Right atrium auricular region (tissue), 2 donors: ENCODE data around the gene CD1C. TPM values are rescaled to one million over a fixed set of nuclear protein-coding genes. Genes with fewer than 3 reads are reported as not detected.

Source experiments
- DNase-seq: peaks from one replicate; pipeline ENCODE4 v3.0.0-alpha.2; 2019; ENCODE audit warnings: low spot score
- H3K27ac ChIP-seq, 2 donors: fragments of 200-600 bp; sonication (generic); 1 replicate in 1 of 2; 2 replicates in 1 of 2; pipeline ENCODE4 v1.5.1; 2016 to 2019
- H3K27me3 ChIP-seq, 2 donors: fragments of 200-600 bp; sonication (generic); one replicate each; pipeline versions ENCODE4 v1.5.1 to v1.6.0; 2017 to 2019
- H3K36me3 ChIP-seq: fragments of 200-600 bp; sonication (generic); one replicate; pipeline ENCODE4 v1.5.1; 2016
- H3K4me1 ChIP-seq, 2 donors: fragments of 200-600 bp; sonication (generic); one replicate each; pipeline versions ENCODE4 v1.5.1 to v1.6.0; 2017 to 2019
- H3K4me3 ChIP-seq, 2 donors: fragments of 200-600 bp; sonication (generic); 1 replicate in 1 of 2; 2 replicates in 1 of 2; pipeline ENCODE4 v1.5.1; 2017 to 2019; ENCODE audit warnings: mild to moderate bottlenecking in 1 of 2, moderate library complexity in 1 of 2
- H3K9me3 ChIP-seq, 2 donors: fragments of 200-600 bp; sonication (generic); one replicate each; pipeline ENCODE4 v1.5.1; 2019
- CTCF ChIP-seq, 2 donors: fragments of 200-600 bp; sonication (generic); IDR thresholded peaks; one replicate each; pipeline ENCODE4 v1.5.1; 2019; ENCODE audit warnings: antibody characterized with exemption in 2 of 2
- total RNA-seq, 2 donors: library from RNA; depleted of rRNA; stranded (reverse); fragments of >200 nt; gene quantifications; one replicate each; pipeline ENCODE4 v1.1.0, GENCODE V29; 2016

Gene CD1C
- under 1 TPM; 0.31 to 0.44 TPM for total RNA-seq

- Histone ChIP-seq H3K9me3 (no peaks in the 10 kb centered on the region), H3K4me1 (no peaks in the 10 kb centered on the region), H3K27ac (no peak within 1 kb of the TSS), H3K27me3 (no peaks in the 10 kb centered on the region), H3K36me3 (no peaks in the 10 kb centered on the region), H3K4me3 (no peak within 1 kb of the TSS)
- no peak for DNase-seq
- TF ChIP-seq CTCF (IDR thresholded peaks at IDR 0.05), result no peak
Observed at GRCh38 chr1:158289811-158290210, at the start of gene CD1C. Gene CD1C (plus strand): TSS chr1:158289923. CDS start chr1:158290065, 142 bp downstream.

- DNase-seq, result no peak
- Histone ChIP-seq H3K27ac (no peak overlapping the region), H3K4me3 (no peak overlapping the region), H3K4me1 (no peaks in the 10 kb centered on the region), H3K9me3 (peaks cover 0 to 3% of the 10 kb centered on the region in 2 donors), H3K27me3 (no peaks in the 10 kb centered on the region), H3K36me3 (no peaks in the 10 kb centered on the region)
- no peak for TF ChIP-seq CTCF (IDR thresholded peaks at IDR 0.05)
Observed at GRCh38 chr1:158246650-158247049, 43.1 kb upstream of the CD1C start.

GRCh38 chr1:158248118-158248517 lies 41.6 kb upstream of the CD1C start:
- no peak for TF ChIP-seq CTCF (IDR thresholded peaks at IDR 0.05)
- Histone ChIP-seq H3K27me3 (no peaks in the 10 kb centered on the region), H3K4me1 (no peaks in the 10 kb centered on the region), H3K4me3 (no peak overlapping the region), H3K36me3 (no peaks in the 10 kb centered on the region), H3K9me3 (peaks cover 0 to 3% of the 10 kb centered on the region in 2 donors), H3K27ac (no peak overlapping the region)
- DNase-seq, result no peak

GRCh38 chr1:158248771-158249170 lies 41.0 kb upstream of the CD1C start:
- Histone ChIP-seq H3K36me3 (no peaks in the 10 kb centered on the region), H3K4me3 (no peak overlapping the region), H3K4me1 (no peaks in the 10 kb centered on the region), H3K9me3 (peaks cover 0 to 3% of the 10 kb centered on the region in 2 donors), H3K27me3 (no peaks in the 10 kb centered on the region), H3K27ac (no peak overlapping the region)
- no peak for DNase-seq
- no peak for TF ChIP-seq CTCF (IDR thresholded peaks at IDR 0.05)

- no peak overlapping the region for H3K4me3 ChIP-seq
- no peaks in the 10 kb centered on the region for H3K27me3 ChIP-seq
- DNase-seq, result no peak
- no peaks in the 10 kb centered on the region for H3K36me3 ChIP-seq
- no peak for TF ChIP-seq CTCF (IDR thresholded peaks at IDR 0.05)
- H3K9me3 ChIP-seq, result peaks cover 0 to 3% of the 10 kb centered on the region in 2 donors
- no peaks in the 10 kb centered on the region for H3K4me1 ChIP-seq
- H3K27ac ChIP-seq, result no peak overlapping the region
Observed at GRCh38 chr1:158249646-158250045, 40.1 kb upstream of the CD1C start.

- no peak for TF ChIP-seq CTCF (IDR thresholded peaks at IDR 0.05)
- Histone ChIP-seq H3K27ac (no peak overlapping the region), H3K27me3 (no peaks in the 10 kb centered on the region), H3K4me3 (no peak overlapping the region), H3K36me3 (no peaks in the 10 kb centered on the region), H3K4me1 (no peaks in the 10 kb centered on the region), H3K9me3 (peaks cover 0 to 3% of the 10 kb centered on the region in 2 donors)
- DNase-seq, result no peak
Observed at GRCh38 chr1:158251163-158251562, 38.6 kb upstream of the CD1C start.
